Coronary artery (tissue), 2 donors: ENCODE measurements around the gene GSDMA.

Source experiments
- DNase-seq: peaks from one replicate; pipeline ENCODE4 v3.0.0-alpha.2; 2017; ENCODE audit warnings: low spot score
- H3K27ac ChIP-seq, 2 donors: fragments of 200-600 bp; sonication (generic); one replicate each; pipeline ENCODE4 v1.5.1; 2016 to 2019
- H3K4me3 ChIP-seq: fragments of 200-600 bp; sonication (generic); 2 replicates; pipeline ENCODE4 v1.5.1; 2016; ENCODE audit warnings: mild to moderate bottlenecking, moderate library complexity
- TF ChIP-seq, protein P1 (sequence below): fragments of 200-600 bp; sonication (generic); IDR thresholded peaks from one replicate; pipeline ENCODE4 v1.5.1; 2019; ENCODE audit warnings: antibody characterized with exemption

GSDMA gene, protein sequence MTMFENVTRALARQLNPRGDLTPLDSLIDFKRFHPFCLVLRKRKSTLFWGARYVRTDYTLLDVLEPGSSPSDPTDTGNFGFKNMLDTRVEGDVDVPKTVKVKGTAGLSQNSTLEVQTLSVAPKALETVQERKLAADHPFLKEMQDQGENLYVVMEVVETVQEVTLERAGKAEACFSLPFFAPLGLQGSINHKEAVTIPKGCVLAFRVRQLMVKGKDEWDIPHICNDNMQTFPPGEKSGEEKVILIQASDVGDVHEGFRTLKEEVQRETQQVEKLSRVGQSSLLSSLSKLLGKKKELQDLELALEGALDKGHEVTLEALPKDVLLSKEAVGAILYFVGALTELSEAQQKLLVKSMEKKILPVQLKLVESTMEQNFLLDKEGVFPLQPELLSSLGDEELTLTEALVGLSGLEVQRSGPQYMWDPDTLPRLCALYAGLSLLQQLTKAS

DNA sequence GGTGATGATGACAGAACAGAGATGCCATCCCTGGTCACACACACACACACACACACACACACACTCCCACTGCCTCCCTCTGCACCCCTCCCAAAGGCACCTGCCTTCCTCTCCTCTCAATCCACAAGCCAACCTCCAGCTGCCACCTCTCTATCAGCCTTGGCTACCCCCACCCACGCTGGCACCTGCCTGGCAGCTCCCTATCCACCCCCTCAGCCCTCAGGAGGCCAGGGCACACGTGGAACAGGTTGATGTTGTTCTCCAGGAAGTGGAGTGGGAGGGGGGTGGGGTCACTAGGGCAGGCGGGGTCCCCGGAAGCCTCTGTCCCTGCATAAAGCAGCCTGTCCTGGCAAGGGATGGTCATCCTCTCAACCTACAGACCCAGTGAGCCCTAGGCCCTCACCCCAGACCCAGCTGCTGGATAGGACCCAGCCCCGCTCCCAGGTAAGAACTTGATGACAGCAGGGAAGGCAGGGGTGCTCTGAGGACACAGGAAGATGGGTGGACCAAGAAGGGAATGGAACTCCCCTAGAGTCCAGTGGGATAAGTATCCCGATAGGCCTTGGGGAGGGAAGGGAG, at the start of gene GSDMA:
TSS of gene GSDMA (plus strand) at position 363 of the 579 bp plus-strand sequence. CDS start 2,684 bp downstream, outside the sequence.
- DNase-seq = no peak

DNA sequence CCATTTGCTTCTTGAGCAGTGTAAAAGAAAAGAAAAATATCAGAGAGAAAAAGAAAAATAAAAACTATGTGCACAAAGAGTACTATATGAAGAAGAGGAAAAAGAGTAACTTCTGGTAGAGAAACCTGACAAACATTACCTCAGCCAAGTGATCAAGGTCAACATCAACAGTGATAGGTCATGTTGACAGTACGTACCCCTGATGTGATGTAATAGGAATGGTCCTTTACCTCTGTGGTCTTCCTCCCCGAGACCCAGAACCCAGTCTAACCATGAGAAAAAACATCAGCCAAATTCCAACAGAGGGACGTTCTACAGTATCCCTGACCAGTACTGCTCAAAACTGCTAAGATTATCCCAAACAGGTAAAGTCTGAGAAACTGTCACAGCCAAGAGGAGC, 48.8 kb upstream of the GSDMA start:
- no peak overlapping the region for H3K4me3 ChIP-seq
- DNase-seq = no peak
- no peak overlapping the region for H3K27ac ChIP-seq
- TF ChIP-seq, protein P1, sequence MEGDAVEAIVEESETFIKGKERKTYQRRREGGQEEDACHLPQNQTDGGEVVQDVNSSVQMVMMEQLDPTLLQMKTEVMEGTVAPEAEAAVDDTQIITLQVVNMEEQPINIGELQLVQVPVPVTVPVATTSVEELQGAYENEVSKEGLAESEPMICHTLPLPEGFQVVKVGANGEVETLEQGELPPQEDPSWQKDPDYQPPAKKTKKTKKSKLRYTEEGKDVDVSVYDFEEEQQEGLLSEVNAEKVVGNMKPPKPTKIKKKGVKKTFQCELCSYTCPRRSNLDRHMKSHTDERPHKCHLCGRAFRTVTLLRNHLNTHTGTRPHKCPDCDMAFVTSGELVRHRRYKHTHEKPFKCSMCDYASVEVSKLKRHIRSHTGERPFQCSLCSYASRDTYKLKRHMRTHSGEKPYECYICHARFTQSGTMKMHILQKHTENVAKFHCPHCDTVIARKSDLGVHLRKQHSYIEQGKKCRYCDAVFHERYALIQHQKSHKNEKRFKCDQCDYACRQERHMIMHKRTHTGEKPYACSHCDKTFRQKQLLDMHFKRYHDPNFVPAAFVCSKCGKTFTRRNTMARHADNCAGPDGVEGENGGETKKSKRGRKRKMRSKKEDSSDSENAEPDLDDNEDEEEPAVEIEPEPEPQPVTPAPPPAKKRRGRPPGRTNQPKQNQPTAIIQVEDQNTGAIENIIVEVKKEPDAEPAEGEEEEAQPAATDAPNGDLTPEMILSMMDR = no peak

More for the DNA sequence above, at the start of gene GSDMA:
- Histone ChIP-seq H3K4me3 (no peak within 1 kb of the TSS), H3K27ac (no peak within 1 kb of the TSS)
- TF ChIP-seq, protein P1 = no peak

DNA sequence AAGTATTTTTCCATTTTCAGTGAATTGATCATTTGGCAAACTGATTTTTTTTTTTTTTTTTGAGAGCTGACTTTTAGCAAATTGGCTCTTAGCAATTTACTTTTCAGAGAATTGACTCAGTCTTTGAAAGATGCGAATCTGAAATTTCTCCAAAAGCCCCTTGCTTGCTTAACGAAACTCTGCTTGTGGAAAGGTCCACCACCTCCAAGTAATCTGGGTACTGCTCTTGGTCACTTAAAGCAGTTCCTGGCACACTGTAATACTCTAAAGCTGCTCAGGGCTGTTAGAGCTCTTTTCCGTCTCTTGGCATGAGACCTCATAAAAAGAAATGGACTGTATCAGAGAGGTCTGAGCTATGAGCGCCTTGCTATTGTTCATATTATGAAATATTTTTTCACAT, 47.2 kb upstream of the GSDMA start:
- no peak for DNase-seq
- H3K4me3 ChIP-seq = no peak overlapping the region
- H3K27ac ChIP-seq = no peak overlapping the region
- TF ChIP-seq, protein P1 = no peak

DNA sequence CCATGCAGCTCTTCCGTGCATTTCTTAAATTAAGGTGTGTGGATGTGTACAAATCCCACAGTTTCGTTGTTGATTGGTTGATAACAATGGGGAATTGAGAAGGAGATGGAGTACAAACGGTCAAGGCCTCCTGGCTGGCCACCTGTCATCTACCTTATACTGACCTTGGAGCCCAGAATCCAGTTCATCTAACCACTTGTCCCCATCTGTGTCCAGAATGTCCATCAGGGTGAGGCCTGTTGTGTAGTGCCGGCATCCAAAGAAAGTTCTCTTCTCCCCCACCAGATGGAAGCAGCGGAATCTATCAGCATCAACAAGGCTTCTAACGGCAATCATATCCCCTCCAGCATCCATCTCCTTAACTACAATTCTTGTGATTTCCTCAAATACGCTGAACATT, 45.9 kb upstream of the GSDMA start:
- Histone ChIP-seq H3K4me3 (no peak overlapping the region), H3K27ac (no peak overlapping the region)
- TF ChIP-seq, protein P1 = no peak
- DNase-seq = no peak

DNA sequence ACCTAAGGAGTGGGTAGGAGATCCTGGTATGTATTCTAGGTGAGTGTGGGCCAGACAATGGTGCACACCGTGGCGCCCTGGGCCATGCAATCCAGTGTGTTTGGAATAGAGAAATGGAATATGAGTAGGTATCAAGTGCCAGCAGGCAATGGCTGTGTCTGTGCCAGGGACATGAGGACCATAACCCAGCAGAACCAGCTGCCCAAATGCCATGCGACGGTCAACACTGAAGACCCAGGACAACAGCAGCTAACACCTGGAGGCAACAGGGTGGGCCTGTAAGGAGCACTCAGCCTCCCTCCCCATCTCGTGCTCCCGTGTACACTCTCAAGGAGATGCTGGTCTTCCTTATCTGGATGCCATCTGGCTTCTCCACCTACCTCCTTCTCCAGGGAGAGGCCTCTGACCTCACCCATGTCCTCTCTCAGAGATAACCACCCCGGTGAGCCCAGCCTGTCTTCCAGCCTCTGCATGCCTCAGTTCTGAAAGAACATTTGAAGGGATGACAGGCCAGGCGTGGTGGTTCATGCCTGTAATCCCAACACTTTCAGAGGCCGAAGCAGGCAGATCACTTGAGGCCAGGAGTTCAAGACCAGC, 43.6 kb upstream of the GSDMA start:
- H3K4me3 ChIP-seq = no peak overlapping the region
- TF ChIP-seq, protein P1 = no peak
- DNase-seq = no peak
- no peak overlapping the region for H3K27ac ChIP-seq

DNA sequence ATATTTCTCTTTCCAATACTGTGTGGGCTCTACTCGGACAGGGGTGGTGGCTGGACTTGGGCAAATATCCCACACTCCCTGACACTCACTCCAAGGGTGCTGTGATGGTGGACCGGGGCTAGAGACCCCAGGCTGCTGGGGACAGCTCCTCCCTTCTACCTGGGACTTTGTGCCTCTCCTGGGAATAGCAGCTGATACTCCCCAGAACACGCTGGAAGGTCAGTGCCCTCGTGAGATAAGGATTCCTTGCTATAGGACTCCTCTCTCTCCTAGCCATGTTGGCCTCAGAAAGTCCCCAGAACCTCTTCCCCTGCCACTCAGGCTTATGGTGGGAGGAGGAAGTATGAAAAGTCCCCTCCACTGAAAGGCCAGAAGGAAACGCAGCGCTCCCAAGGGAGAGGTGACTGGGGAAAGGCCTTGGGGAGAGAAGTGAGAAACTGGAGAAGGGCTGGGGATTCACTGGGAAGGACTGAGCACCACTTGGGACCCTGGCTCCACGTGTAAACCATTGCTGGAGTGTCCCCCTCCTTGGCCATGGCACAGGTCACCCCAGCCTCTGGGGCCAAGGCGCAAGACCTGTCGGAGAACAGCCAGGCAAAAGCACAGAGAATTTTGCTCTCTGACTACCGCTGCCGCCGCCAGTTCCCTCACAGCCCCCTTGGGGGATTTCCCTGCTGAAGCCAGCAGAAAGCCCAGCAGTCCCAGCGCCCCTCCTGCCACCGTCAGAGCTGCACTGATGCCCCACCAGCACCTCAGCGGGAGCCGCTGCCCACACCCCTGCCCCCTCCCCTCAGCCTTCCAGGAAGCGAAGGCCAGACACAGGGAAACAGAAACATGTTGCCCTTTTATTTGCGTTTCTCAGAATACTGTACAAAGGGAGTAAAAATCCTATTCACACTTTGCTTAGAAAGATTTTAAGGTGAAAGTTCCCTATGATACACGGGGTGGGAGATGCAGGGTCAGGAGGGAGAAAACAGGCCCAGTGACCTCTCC, 42.3 kb upstream of the GSDMA start:
- H3K4me3 ChIP-seq = no peak overlapping the region
- TF ChIP-seq, protein P1 = no peak

More for the DNA sequence above, 42.3 kb upstream of the GSDMA start:
- no peak overlapping the region for H3K27ac ChIP-seq
- no peak for DNase-seq
